ENCODE results near the gene MYO5B. TPM values are rescaled to one million over a fixed set of nuclear protein-coding genes. Genes with fewer than 3 reads are reported as not detected.

The MYO5B gene
- total RNA-seq, 1 experiment from 2014 or later = 25.9 TPM

- H3K27ac Mint-ChIP-seq (ENCODE audit: low read depth, unreplicated experiment) = no peak overlapping the region
- intact Hi-C loops (cut with micrococcal nuclease) = no loop called here
- peaks cover 3% of the 10 kb centered on the region for H3K36me3 Mint-ChIP-seq (ENCODE audit: insufficient read depth, unreplicated experiment)
- H3K4me3 Mint-ChIP-seq (ENCODE audit: unreplicated experiment) = no peak overlapping the region
- no peaks in the 10 kb centered on the region for H3K4me1 Mint-ChIP-seq (ENCODE audit: insufficient read depth, unreplicated experiment)
- H3K27me3 Mint-ChIP-seq (ENCODE audit: insufficient read depth, unreplicated experiment) = no peaks in the 10 kb centered on the region
- CTCF ChIA-PET = interaction anchor here (0.9 kb wide), 1 partner anchor 533 kb away, joined by 3 read pairs; no protein-coding TSS in a partner anchor
- no peaks in the 10 kb centered on the region for H3K9me3 Mint-ChIP-seq (ENCODE audit: unreplicated experiment)
- no peak for TF ChIP-seq CTCF (IDR thresholded peaks at IDR 0.05; ENCODE audit: unreplicated experiment)
- POLR2A ChIA-PET = no interaction called here
- BruUV-seq (replicated peaks) = no TSS peak
- no peak for DNase-seq (ENCODE audit: unreplicated experiment)
Measured at GRCh38 chr18:50044402-50044801, 150.5 kb downstream of the MYO5B start.

- CTCF ChIA-PET = no interaction called here
- no peak overlapping the region for H3K27ac Mint-ChIP-seq (ENCODE audit: low read depth, unreplicated experiment)
- H3K27me3 Mint-ChIP-seq (ENCODE audit: insufficient read depth, unreplicated experiment) = no peaks in the 10 kb centered on the region
- H3K36me3 Mint-ChIP-seq (ENCODE audit: insufficient read depth, unreplicated experiment) = peaks cover 4% of the 10 kb centered on the region
- POLR2A ChIA-PET = no interaction called here
- H3K9me3 Mint-ChIP-seq (ENCODE audit: unreplicated experiment) = no peaks in the 10 kb centered on the region
- no peak overlapping the region for H3K4me3 Mint-ChIP-seq (ENCODE audit: unreplicated experiment)
- no TSS peak for BruUV-seq (replicated peaks)
- no peak for TF ChIP-seq CTCF (IDR thresholded peaks at IDR 0.05; ENCODE audit: unreplicated experiment)
- intact Hi-C loops (cut with micrococcal nuclease) = no loop called here
- no peak for DNase-seq (ENCODE audit: unreplicated experiment)
- no peaks in the 10 kb centered on the region for H3K4me1 Mint-ChIP-seq (ENCODE audit: insufficient read depth, unreplicated experiment)
Measured at GRCh38 chr18:50042611-50043010, 152.3 kb downstream of the MYO5B start.

GRCh38 chr18:50039746-50040145, 155.2 kb downstream of the MYO5B start:
- no peak overlapping the region for H3K4me3 Mint-ChIP-seq (ENCODE audit: unreplicated experiment)
- peaks cover 4% of the 10 kb centered on the region for H3K36me3 Mint-ChIP-seq (ENCODE audit: insufficient read depth, unreplicated experiment)
- no peaks in the 10 kb centered on the region for H3K4me1 Mint-ChIP-seq (ENCODE audit: insufficient read depth, unreplicated experiment)
- H3K27ac Mint-ChIP-seq (ENCODE audit: low read depth, unreplicated experiment) = no peak overlapping the region
- CTCF ChIA-PET = interaction anchor here (0.6 to 1.0 kb wide), 2 partner anchors 21 to 34 kb away, joined by 3 read pairs; no protein-coding TSS in a partner anchor
- no peak for DNase-seq (ENCODE audit: unreplicated experiment)
- intact Hi-C loops (cut with micrococcal nuclease) = no loop called here
- no peaks in the 10 kb centered on the region for H3K27me3 Mint-ChIP-seq (ENCODE audit: insufficient read depth, unreplicated experiment)
- H3K9me3 Mint-ChIP-seq (ENCODE audit: unreplicated experiment) = no peaks in the 10 kb centered on the region
- POLR2A ChIA-PET = no interaction called here
- no peak for TF ChIP-seq CTCF (IDR thresholded peaks at IDR 0.05; ENCODE audit: unreplicated experiment)
- BruUV-seq (replicated peaks) = no TSS peak

GRCh38 chr18:50038448-50038847, 156.5 kb downstream of the MYO5B start:
- H3K4me1 Mint-ChIP-seq (ENCODE audit: insufficient read depth, unreplicated experiment) = no peaks in the 10 kb centered on the region
- peak; percentile 2 for DNase-seq (ENCODE audit: unreplicated experiment)
- no TSS peak for BruUV-seq (replicated peaks)
- ChIA-PET CTCF (no interaction called here), POLR2A (no interaction called here)
- no peak for TF ChIP-seq CTCF (IDR thresholded peaks at IDR 0.05; ENCODE audit: unreplicated experiment)
- peaks cover 4% of the 10 kb centered on the region for H3K36me3 Mint-ChIP-seq (ENCODE audit: insufficient read depth, unreplicated experiment)
- H3K4me3 Mint-ChIP-seq (ENCODE audit: unreplicated experiment) = no peak overlapping the region
- intact Hi-C loops (cut with micrococcal nuclease) = no loop called here
- no peak overlapping the region for H3K27ac Mint-ChIP-seq (ENCODE audit: low read depth, unreplicated experiment)
- no peaks in the 10 kb centered on the region for H3K27me3 Mint-ChIP-seq (ENCODE audit: insufficient read depth, unreplicated experiment)
- H3K9me3 Mint-ChIP-seq (ENCODE audit: unreplicated experiment) = no peaks in the 10 kb centered on the region
